ENCODE measurements around the gene SNUPN.

DNA sequence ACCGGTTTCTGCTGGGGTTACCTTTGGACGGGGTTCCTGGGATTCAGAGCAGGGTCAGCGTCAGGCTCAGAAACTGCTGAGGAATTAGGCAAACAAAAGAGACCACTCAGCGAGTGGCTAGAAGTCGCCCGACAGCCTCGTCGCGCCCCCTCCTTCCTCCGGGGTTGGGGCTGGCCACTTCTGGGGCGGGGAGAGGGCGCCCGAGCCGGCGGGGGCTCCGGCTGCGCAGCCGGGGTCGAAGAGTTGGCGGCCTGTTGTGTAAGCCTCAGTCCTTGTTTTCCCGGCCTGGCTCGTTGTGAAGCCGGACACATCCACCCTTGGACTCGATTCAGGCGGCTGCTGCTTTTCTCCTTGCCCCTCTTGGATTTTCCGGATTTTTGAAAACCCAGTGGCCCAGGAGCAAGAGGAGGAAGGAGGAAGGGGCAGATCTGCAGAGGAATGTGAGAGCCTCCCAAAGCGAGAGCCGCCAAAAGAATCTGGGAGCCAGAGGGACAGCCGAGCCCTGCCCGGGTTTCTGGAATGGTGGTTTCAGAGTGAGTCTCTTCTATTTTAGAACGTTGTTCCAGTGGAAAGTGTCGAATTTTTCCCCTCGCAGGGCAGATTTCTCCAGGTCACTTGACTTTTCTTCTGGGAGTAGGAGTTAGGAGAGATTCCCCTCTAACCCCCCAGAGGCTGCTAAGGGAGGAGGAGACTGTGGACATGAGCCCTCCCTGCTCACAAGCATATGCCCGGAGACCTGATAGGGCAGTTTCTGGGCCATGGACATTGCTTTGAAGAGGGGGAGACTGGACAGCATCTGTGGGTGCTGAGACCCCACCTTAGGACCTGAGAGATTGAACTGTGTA lies 22.9 kb upstream of the SNUPN start:
- TF ChIP-seq SUZ12 (IDR thresholded peaks at IDR 0.05; ENCODE audit: extremely low read depth, insufficient read depth, insufficient read length) (no peak), ZNF274 (IDR thresholded peaks at IDR 0.05; ENCODE audit: low read depth, low read length) (no peak)
